ENCODE results near the gene TPRN. TPM values are rescaled to one million over a fixed set of nuclear protein-coding genes. Genes with fewer than 3 reads are reported as not detected.

The TPRN gene
- polyA plus RNA-seq, 1 of the 3 experiments (the other 2 are of a cell fraction): 5.2 TPM

DNA sequence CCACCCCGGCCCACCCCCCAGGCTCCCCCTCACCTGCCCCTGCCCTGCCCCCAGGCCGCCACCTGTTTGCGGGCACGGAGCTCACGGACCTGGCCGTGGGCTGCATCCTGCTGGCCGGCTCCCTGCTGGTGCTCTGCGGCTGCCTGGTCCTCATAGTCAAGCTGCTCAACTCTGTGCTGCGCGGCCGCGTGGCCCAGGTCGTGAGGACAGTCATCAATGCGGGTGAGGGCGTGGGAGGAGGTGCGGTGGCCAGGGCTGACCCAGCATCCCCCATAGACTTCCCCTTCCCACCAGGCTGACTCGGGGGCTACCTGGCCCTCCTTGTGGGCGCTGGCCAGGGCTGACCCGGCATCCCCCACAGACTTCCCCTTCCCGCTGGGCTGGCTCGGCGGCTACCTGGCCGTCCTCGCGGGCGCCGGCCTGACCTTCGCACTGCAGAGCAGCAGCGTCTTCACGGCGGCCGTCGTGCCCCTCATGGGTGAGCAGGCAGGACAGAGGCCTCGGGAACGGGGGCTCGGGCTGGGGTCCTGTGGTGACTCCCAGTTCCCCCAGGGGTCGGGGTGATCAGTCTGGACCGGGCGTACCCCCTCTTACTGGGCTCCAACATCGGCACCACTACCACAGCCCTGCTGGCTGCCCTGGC lies 33.6 kb upstream of the TPRN start:
- DNase-seq: no peak
- Histone ChIP-seq H3K9ac (no peak overlapping the region), H2AFZ (ENCODE audit: low read depth) (no peak overlapping the region), H3K4me3 (ENCODE audit: low read depth in 2 of 2, low read length in 1 of 2) (no peak overlapping the region), H3K27ac (ENCODE audit: low read depth in 2 of 2, low read length in 1 of 2) (no peak overlapping the region), H3K4me2 (no peak overlapping the region), H3F3A (replicated peaks; ENCODE audit: insufficient read depth) (peaks cover 3% of the 10 kb centered on the region), H3K27me3 (ENCODE audit: insufficient read depth) (no peaks in the 10 kb centered on the region), H3K36me3 (replicated peaks in 1 of 2; ENCODE audit: control insufficient read depth in 1 of 2, insufficient read depth in 2 of 2, low read length in 1 of 2) (no peaks in the 10 kb centered on the region), H3K79me2 (ENCODE audit: insufficient read depth) (peaks cover 21% of the 10 kb centered on the region), H3K9me2 (no peaks in the 10 kb centered on the region), H3K4me1 (ENCODE audit: control insufficient read depth in 1 of 2, insufficient read depth in 2 of 2, low read depth in 1 of 2, low read length in 1 of 2) (peaks cover 9 to 26% of the 10 kb centered on the region in 2 experiments; a peak in 2 of 4 replicates), H4K20me1 (ENCODE audit: insufficient read depth) (no peaks in the 10 kb centered on the region), H3K9me3 (no peaks in the 10 kb centered on the region)
- ChIA-PET CTCF (interaction anchor here (1.1 to 1.4 kb wide), 3 partner anchors 31 to 179 kb away, joined by 3 to 5 read pairs (median 3); no protein-coding TSS in a partner anchor), POLR2A (no interaction called here)
- TF ChIP-seq, protein P1, sequence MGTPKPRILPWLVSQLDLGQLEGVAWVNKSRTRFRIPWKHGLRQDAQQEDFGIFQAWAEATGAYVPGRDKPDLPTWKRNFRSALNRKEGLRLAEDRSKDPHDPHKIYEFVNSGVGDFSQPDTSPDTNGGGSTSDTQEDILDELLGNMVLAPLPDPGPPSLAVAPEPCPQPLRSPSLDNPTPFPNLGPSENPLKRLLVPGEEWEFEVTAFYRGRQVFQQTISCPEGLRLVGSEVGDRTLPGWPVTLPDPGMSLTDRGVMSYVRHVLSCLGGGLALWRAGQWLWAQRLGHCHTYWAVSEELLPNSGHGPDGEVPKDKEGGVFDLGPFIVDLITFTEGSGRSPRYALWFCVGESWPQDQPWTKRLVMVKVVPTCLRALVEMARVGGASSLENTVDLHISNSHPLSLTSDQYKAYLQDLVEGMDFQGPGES (IDR thresholded peaks at IDR 0.05; ENCODE audit: low read depth, low read length): no peak
- no peak for TF ChIP-seq ELF1 (IDR thresholded peaks at IDR 0.05)
- 81% methylated on average over 10 of the region's 40 CpGs for WGBS (ENCODE audit: low lambda C conversion rate)

DNA sequence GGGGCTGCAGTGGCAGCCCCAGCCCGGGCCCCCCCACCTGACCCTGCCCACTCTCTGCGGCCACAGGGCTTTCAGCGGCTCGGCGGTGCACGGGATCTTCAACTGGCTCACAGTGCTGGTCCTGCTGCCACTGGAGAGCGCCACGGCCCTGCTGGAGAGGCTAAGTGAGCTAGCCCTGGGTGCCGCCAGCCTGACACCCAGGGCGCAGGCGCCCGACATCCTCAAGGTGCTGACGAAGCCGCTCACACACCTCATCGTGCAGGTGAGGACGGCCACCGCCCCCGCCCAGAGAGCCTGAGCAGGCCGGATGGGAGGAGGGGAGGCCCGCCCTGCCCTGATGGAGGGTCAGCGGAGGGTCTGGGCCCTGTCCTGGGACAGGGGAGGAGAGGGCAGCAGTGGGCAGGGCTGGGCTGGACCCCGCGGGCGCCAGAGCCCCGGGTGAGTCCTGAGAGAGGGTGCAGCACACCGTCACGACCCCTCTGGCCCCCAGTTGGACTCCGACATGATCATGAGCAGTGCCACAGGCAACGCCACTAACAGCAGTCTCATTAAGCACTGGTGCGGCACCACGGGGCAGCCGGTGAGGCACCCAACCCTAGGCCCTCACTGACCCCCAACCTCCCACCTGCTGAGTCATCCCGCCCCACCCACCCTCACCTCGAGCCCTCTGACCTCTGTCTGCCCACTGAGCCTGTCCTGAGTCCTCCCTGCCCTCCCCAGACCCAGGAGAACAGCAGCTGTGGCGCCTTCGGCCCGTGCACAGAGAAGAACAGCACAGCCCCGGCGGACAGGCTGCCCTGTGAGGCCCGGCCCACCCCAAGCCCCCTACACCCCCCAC lies 32.8 kb upstream of the TPRN start:
- Histone ChIP-seq H3K27ac (ENCODE audit: low read depth in 2 of 2, low read length in 1 of 2) (no peak overlapping the region), H3K9ac (no peak overlapping the region), H4K20me1 (ENCODE audit: insufficient read depth) (no peaks in the 10 kb centered on the region), H3K27me3 (ENCODE audit: insufficient read depth) (no peaks in the 10 kb centered on the region), H3K4me2 (no peak overlapping the region), H3K9me2 (no peaks in the 10 kb centered on the region), H3K79me2 (ENCODE audit: insufficient read depth) (peaks cover 12% of the 10 kb centered on the region), H3K36me3 (replicated peaks in 1 of 2; ENCODE audit: control insufficient read depth in 1 of 2, insufficient read depth in 2 of 2, low read length in 1 of 2) (no peaks in the 10 kb centered on the region), H3F3A (replicated peaks; ENCODE audit: insufficient read depth) (peaks cover 3% of the 10 kb centered on the region), H3K9me3 (no peaks in the 10 kb centered on the region), H2AFZ (ENCODE audit: low read depth) (no peak overlapping the region), H3K4me1 (ENCODE audit: control insufficient read depth in 1 of 2, insufficient read depth in 2 of 2, low read depth in 1 of 2, low read length in 1 of 2) (peaks cover 1 to 26% of the 10 kb centered on the region in 2 experiments; a peak in 2 of 4 replicates), H3K4me3 (ENCODE audit: low read depth in 2 of 2, low read length in 1 of 2) (no peak overlapping the region)
- TF ChIP-seq MXI1 (IDR thresholded peaks at IDR 0.05; ENCODE audit: low read depth, low read length) (no peak), POLR2AphosphoS5 (IDR thresholded peaks at IDR 0.05; ENCODE audit: low read depth, low read length) (no peak), SIN3A (IDR thresholded peaks at IDR 0.05; ENCODE audit: borderline replicate concordance, low read depth, low read length) (no peak), JUND (IDR thresholded peaks at IDR 0.05) (no peak)
- ChIA-PET POLR2A (no interaction called here), CTCF (no interaction called here)
- 65% methylated on average over 14 of the region's 40 CpGs for WGBS (ENCODE audit: low lambda C conversion rate)
- DNase-seq: no peak

DNA sequence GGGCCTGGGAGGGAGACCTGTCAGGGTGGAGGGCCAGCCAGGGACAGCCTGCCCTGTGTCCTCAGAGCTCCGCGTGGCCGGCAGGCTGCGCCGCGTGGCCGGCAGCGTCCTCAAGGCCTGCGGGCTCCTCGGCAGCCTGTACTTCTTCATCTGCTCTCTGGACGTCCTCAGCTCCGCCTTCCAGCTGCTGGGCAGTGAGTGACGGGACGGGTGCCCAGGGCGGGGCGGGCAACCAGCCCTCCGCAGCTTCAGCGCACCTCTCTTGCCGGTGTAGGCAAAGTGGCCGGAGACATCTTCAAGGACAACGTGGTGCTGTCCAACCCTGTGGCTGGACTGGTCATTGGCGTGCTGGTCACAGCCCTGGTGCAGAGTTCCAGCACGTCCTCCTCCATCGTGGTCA lies 32.0 kb upstream of the TPRN start:
- CTCF ChIA-PET: no interaction called here
- Histone ChIP-seq H3K9me3 (no peaks in the 10 kb centered on the region), H3K27ac (ENCODE audit: low read depth in 2 of 2, low read length in 1 of 2) (no peak overlapping the region), H3K4me3 (ENCODE audit: low read depth in 2 of 2, low read length in 1 of 2) (no peak overlapping the region), H3K4me1 (ENCODE audit: control insufficient read depth in 1 of 2, insufficient read depth in 2 of 2, low read depth in 1 of 2, low read length in 1 of 2) (peaks cover 0 to 29% of the 10 kb centered on the region in 2 experiments; a peak in 1 of 4 replicates), H2AFZ (ENCODE audit: low read depth) (no peak overlapping the region), H3K36me3 (replicated peaks in 1 of 2; ENCODE audit: control insufficient read depth in 1 of 2, insufficient read depth in 2 of 2, low read length in 1 of 2) (no peaks in the 10 kb centered on the region), H3K4me2 (no peak overlapping the region), H3K79me2 (ENCODE audit: insufficient read depth) (peaks cover 4% of the 10 kb centered on the region; the same call in 1 of the 2 replicates), H3K9ac (no peak overlapping the region), H3K9me2 (no peaks in the 10 kb centered on the region), H3F3A (replicated peaks; ENCODE audit: insufficient read depth) (peaks cover 3% of the 10 kb centered on the region), H4K20me1 (ENCODE audit: insufficient read depth) (no peaks in the 10 kb centered on the region), H3K27me3 (ENCODE audit: insufficient read depth) (no peaks in the 10 kb centered on the region)
- 84% methylated on average over 15 of the region's 24 CpGs for WGBS (ENCODE audit: low lambda C conversion rate)
- no peak for DNase-seq
- POLR2A ChIA-PET: no interaction called here
- no peak for TF ChIP-seq TAF1 (IDR thresholded peaks at IDR 0.05; ENCODE audit: borderline replicate concordance, low read depth, low read length)
- no peak for TF ChIP-seq RCOR1 (IDR thresholded peaks at IDR 0.05; ENCODE audit: low read length)
- TF ChIP-seq, protein P2, sequence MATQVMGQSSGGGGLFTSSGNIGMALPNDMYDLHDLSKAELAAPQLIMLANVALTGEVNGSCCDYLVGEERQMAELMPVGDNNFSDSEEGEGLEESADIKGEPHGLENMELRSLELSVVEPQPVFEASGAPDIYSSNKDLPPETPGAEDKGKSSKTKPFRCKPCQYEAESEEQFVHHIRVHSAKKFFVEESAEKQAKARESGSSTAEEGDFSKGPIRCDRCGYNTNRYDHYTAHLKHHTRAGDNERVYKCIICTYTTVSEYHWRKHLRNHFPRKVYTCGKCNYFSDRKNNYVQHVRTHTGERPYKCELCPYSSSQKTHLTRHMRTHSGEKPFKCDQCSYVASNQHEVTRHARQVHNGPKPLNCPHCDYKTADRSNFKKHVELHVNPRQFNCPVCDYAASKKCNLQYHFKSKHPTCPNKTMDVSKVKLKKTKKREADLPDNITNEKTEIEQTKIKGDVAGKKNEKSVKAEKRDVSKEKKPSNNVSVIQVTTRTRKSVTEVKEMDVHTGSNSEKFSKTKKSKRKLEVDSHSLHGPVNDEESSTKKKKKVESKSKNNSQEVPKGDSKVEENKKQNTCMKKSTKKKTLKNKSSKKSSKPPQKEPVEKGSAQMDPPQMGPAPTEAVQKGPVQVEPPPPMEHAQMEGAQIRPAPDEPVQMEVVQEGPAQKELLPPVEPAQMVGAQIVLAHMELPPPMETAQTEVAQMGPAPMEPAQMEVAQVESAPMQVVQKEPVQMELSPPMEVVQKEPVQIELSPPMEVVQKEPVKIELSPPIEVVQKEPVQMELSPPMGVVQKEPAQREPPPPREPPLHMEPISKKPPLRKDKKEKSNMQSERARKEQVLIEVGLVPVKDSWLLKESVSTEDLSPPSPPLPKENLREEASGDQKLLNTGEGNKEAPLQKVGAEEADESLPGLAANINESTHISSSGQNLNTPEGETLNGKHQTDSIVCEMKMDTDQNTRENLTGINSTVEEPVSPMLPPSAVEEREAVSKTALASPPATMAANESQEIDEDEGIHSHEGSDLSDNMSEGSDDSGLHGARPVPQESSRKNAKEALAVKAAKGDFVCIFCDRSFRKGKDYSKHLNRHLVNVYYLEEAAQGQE (IDR thresholded peaks at IDR 0.05; ENCODE audit: low read depth, low read length): no peak
- TF ChIP-seq, protein P3, sequence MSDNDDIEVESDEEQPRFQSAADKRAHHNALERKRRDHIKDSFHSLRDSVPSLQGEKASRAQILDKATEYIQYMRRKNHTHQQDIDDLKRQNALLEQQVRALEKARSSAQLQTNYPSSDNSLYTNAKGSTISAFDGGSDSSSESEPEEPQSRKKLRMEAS (IDR thresholded peaks at IDR 0.05; ENCODE audit: low read depth): no peak
- TF ChIP-seq NRF1 (IDR thresholded peaks at IDR 0.05; ENCODE audit: low read depth, low read length): no peak
- TF ChIP-seq NFIC (IDR thresholded peaks at IDR 0.05; ENCODE audit: borderline replicate concordance): no peak
- TF ChIP-seq SIN3A (IDR thresholded peaks at IDR 0.05; ENCODE audit: borderline replicate concordance, low read depth, low read length): no peak
- no peak for TF ChIP-seq EP300 (IDR thresholded peaks at IDR 0.05; ENCODE audit: borderline replicate concordance in 1 of 2, low read depth in 1 of 2, low read length in 1 of 2)
- TF ChIP-seq RFX5 (IDR thresholded peaks at IDR 0.05; ENCODE audit: low read length): no peak
- no peak for TF ChIP-seq TEAD4 (IDR thresholded peaks at IDR 0.05; ENCODE audit: borderline replicate concordance, insufficient read depth)
- TF ChIP-seq CHD2 (IDR thresholded peaks at IDR 0.05; ENCODE audit: low read length, partially characterized antibody): no peak
